NCI-H1436 treated with DMSO at 0.1 percent for 48 hours (cell line): Measurements from ENCODE around the gene TOMM70.

Experiments
- DNase-seq: peaks from one replicate; lab custom pipeline; 2025; lab: John Stamatoyannopoulos, UW

Gene TOMM70

DNA sequence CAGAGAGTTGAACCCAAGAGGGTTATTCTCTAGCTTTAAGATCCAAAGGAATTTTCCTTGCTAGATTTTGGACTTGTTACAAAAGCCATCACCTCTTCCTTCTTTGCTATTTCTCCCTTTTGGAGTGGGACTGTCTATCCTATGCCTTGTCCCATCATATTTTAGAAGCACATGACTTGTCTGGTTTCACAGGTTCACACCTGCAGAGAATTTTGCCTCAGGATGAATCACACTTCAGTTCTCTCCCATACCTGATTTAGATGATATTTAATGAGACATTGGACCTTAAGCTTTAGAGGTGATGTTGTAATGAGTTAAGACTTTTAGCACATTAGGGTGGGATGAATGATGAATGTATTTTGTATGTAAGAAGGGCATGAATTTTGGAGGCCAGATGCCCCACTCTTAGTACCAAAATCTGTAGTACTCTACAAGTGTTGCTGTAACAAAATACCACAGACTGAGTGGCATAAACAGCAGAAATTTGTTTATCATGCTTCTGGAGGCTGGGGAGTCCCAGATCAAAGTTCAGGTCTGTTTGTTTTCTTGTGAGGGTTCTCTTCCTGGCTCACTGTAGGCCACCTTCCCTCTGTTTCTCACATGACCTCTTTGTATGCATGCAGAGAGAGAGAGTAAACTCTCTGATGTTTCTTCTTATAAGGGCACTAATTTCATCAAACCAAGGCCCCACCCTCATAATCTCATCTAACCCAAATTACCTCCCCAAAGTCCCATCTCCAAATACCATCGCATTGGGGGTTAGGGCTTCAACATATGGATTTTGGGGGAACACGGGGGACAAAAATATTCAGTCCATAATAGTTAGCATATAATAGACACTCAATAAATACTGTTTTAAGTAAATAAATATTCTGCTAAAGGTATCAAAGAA lies 10.4 kb upstream of the TOMM70 start:
- no peak for DNase-seq

DNA sequence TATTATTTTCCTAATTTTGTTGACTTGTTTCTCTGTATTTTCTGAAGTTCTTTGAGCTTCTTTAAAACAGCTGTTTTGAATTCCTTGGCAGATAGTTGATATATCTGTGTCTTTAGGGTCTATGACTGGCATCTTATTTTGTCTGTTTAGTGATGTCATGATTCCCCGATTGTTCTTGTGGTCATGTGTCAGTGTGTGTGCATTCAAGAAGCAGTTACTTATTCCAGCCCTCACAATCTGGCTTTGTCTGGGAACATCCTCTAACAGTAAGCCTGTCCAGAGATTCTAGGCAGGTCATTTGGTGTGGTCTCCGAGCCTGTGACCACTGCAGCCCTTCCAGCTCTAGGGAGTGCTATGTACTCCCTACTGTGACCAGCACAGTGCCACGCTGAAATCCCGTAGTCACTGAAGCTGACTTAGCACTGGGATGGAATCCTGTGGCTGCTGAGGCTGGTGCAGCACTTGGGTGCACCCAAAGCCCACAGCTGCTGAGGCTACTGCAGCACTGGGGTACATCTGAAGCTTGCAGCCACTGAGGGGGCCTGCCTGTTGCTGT lies 7.2 kb upstream of the TOMM70 start:
- no peak for DNase-seq

DNA sequence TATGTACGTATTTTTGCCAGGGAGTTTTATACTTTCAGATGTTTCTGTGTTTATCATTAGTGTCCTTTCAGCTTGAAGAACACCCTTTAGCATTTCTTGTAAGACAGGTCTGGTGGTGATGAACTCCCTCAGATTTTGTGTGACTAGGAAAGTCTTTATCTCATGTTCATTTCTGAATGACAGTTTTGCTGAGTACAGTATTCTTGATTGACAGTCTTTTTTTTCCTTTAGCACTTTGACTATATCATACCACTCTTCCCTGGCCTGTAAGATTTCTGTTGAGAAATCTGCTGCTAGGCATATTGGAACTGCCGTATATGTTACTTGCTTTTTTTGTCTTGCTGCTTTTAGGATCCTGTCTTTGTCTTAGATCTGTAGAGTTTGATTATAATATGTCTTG lies 6.3 kb upstream of the TOMM70 start:
- no peak for DNase-seq

DNA sequence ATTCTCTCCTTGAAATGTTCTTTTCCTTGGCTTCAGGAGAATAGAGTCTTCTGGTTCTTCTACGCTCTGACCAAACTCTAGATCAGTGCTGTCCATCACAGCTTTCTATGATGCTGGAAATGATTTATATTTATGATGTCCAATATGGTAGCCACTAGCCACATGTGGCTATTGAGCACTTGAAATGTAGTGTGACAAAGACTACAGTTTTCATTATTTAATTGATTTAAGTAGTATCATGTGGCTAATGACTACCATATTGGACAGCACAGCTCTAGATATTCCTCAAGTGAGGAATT lies 3.3 kb upstream of the TOMM70 start:
- DNase-seq, result no peak

DNA sequence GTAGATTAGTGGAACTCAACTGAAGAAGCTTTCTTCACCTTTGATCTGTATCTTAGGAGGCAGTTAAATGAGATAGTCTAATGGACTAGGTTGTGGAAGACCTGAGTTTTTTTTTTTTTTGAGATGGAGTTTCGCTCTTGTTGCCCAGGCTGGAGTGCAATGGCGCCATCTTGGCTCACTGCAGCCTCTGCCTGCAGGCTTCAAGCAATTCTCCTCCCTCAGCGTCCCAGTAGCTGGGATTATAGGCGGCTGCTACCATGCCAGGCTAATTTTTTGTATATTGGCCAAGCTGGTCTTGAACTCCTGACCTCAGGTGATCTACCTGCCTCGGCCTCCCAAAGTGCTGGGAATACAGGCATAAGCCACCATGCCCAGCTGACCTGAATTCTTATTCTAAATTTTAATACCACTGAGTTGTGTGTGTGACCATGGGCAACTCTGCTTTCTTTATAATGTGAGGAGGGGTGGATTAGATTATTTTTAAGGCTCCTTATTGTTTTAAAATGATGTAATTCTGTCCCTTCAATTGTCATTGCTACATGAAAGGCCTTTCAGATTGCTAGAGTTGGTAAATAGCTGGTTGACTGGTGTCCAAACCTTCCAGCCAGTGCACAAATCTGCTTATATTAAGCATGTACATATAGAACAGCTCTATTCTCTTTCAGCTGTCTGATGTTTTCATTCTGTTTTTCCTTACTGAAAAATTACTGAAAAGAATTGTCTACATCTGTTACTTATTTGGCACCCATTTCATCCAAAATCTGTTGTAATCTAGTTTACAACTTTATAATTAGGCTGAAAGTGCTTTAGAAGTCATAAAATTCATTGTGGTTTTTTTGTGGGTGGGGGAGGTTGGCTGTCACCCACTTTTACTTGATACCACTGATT lies 2.7 kb upstream of the TOMM70 start:
- DNase-seq, result no peak

DNA sequence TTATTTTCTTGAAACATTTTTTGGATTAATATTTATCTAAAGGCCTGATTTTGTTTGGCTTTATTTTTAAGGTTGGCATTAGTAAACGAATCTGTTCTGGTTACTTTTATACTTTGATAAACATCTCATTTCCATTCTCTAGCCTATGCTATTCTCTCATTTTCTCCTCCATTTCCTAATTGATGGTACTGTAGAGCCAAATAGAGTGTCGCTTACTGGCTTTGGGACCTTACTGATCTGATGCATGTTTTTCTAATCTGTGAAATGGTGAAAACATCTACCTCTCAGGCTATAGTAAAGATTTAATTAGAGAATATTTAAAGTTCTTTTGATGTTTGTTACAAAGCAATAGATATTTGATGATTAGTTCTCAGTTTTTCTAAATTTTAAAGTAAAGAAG lies 2.0 kb upstream of the TOMM70 start:
- no peak for DNase-seq

DNA sequence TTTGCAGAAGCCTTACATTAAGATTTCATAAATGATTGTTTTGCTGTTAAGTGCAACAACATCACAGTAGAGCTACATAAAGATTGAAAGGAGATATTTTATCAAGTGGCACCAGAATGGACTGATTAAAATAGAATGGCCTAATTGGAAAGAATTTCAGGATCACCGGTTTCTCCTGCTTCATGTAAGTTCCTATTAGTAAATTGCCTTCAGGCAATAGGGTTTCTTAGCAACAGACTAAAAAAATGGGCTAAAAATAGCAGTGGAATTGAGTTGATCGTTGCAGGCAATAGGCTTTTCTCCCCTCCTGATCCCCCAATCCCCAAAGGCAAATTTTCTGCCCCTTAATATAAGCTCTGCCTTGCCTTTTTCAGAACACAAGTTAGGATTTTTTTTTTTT lies 1.4 kb upstream of the TOMM70 start:
- peak; percentile 27 for DNase-seq

DNA sequence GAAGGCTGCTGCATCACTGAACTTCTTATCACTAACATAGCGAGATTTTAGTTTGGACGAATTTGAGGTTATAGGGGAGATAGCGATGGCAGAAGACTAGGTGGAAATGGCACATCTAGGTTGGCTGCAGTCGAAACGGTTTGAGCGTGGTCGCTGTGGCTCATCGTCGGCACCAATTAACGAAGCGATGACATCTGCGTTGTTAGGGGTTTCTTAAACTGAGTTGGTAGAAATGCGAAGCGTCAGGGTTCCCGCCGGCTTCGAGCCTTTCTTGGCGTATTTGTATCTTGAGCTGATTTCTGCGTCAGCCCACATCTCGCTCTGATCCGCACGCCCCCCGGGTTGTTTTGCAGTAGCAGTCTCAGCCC lies 769 bp upstream of the TOMM70 start:
- no peak for DNase-seq

DNA sequence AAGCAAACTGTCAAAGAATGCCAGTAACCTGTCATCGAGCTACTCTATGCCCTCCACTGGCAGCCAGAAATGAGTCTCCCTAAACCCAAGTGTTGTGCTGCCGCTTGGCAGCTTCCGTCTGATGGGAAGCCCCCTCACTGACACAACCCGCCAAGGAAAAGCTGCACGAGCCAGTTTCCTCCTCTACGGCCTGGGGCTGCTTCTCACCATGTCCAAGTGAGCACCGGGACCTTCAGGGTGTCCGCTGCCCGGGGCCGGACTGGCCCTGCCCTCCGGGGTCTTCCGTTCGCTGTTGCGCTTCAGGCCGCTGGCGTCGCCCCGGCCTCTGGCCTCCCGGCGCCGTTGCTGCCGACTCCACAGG lies 490 bp downstream of the TOMM70 start:
- DNase-seq, result no peak

DNA sequence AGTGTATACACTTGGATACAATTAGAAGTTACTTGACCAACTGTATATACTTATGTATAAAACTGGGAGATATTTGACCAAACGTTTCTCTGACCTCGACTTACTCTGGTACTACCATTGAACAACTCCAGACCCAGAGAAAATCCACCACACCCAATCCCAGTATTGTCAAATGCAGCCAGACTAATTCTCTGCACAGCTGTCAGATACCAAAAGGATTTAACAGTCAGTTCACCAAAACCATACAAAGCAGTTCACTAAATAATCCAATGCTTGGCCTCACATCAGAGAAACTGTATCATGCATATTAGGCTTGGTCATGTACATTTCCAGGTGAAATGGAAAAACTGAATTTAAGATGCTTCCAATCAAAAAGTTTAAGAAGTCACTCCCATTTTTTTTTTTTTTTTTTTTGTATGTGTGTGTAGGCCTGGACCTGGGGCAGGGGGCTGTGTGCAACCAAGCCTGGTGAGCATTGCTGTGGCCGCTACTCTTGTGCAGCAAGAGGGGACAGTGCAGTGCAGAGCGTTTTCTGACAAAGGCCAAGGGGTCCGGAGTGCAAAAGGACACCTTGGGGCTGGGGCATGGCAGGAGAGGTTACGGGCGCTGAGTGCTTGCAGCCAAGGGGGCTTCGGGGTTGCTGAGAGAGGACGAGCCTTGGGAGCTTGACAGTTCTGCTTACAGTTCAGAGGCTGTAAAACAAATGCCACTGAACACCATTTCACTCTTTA lies 1.4 kb downstream of the TOMM70 start:
- no peak for DNase-seq

DNA sequence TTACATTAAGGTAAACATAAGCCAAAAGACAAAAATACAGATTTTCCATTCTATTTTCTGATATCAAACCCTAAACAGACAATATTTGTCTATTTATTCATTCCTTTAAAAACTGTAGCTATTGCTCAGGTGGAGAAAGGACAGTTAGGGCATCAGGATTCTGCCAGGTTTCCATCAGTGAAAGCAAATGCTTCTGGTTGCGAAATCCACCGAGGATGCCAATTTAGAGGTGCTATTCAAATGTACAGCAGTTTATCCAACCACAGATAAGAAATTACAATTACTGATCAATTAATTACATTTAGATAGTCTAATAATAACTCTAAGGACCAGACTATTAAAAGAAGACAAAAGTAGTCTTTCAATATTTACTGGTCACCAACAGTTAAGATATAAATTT lies 3.9 kb downstream of the TOMM70 start:
- no peak for DNase-seq

DNA sequence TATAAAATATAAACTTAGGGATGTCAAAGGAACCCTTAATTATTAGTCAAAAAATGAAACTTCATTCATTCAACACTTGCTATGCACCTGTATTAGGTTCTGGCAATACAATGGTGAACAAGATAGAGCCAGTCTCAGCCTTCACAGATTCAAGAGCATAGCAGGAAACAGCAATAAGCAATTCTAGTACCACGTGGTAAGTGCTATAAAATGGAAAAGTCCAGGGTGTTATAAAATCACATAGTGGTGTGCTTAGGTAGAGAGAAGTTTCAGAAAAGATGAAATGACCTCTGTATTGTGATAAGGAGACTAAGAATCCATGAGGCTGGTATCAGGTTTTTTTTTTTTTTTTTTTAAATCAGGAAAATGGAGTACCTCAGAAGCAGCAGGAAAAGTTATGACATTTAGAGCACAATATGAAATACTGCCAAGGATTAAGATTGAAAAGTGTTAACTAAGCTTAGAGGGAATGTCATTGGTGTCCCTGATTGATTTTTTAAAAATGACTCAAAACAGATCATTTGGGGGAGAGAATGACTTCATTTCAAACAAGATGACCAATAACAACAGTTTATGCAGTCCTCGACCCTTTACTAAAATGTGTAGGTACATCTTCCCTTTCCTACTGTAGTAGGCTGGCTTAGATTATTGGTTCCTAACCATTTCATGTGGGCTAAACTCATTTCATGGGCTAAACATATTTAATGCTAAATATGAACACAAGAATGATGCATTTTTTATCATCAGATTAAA lies 5.0 kb downstream of the TOMM70 start:
- no peak for DNase-seq

DNA sequence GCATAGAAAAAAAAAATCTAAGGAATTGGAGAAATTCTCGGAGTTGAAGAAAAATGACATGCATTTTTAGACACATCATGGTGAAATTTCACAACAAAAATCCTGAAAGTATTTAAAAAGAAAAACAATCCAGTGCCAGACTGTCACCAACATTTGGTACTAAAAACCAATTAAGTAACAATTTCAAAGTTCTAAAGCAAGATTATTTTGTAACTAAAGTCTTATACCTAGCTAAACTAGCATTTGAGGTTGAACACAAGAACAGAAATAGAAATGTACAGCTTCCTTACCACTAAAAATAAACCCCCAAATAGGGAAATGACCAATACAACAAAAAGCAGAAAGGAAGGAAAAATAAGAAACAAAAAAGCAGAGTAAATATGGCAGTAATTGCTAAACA lies 11.9 kb downstream of the TOMM70 start:
- DNase-seq, result no peak

DNA sequence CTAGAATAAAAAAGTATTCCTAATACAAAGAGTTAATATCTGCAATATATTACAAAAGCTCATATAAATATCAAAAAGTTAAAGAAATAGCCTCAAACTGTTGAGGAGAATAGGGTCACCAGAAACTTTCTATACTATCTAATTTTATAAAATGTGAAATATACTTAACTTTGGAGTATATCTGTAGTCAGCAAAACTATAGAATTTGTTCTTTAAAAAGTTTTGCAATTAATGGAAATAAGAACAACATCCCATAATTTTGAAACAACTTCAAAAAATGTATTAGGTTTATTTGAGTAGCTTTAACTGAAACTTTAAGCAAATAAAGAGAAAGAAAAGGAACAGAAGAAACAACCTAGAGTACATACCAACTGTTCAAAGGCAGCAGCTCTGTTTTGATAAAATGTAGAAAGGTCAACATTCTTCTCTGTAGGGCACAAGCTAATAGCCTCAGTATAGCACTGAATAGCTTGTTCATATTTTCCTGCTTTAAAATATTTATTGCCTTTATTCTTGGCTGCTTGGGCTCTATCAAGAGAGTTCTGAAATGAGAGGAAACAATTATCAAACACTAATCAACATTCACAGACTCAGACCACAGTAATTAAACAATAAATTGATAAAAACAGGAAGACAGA lies 14.3 kb downstream of the TOMM70 start:
- DNase-seq, result no peak

DNA sequence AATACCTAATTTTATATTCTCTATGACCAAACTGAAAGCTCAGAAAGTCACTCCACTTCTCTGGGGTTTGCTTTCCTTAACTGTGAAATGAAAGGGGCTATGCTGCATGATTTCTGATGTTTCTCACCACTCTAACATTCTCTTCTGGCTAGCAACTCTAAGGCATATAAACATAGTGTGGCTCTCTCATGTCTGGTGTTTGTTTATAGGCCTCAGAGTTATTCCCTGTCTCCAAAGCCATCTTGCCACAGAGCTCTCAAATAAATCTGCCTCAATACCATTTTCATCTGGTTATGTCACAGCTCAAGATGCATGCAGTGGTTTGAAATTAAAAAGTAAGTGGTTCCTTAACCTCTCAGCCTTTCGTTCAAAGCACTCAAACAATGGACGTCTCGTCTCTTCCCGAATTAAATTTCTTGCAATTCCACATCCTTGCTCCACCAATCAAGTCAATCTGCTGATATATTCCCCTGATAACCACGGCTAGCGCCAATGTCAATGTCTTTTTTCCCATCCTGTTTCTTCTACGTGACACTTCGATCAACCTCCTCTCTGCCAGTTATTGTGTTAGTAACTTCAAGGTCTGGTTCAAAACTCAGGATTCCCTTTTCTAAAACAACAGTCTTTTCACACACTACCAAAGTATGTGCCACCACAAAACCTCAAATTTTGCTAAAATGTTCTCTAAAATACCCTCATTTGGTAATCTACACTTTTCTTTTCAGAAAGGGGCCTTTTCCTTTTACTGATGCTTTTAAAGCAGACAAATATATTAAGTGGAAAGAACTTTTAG lies 16.0 kb downstream of the TOMM70 start:
- no peak for DNase-seq

DNA sequence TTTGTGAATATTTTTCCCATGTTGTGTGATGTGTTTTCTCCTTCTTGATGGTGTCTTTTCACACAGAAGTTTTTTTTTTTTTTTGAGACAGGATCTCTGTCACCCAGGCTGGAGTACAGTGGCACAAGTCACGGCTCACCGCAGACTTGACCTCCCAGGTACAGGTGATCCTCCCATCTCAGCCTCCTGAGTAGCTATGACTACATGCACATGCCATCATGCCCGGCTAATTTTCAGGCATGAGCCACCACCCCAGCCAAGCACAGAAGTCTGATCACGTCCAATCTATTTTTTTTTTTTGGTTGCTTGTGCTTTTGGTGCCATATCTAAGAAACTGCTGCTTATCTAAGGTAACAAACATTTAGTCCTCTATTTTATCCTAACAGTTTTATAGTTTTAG lies 24.6 kb downstream of the TOMM70 start:
- DNase-seq, result no peak

DNA sequence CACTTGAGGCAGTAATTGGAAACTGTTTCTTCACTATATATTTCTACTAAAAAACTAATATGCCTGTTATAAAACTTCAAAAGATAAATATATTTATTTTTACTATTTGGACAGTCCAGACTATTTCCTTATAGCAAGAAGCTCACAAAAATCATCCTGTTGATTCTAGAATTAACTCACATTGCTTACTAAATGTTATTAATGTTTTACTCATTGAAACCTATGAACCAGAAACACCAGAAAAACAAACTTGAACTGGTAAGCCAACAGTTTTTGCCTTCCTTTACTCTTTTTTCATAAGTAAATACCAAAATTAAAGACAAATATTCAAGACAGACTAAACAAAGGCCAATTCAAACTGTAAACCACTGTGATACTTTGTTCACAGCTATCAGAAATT lies 26.4 kb downstream of the TOMM70 start:
- no peak for DNase-seq

DNA sequence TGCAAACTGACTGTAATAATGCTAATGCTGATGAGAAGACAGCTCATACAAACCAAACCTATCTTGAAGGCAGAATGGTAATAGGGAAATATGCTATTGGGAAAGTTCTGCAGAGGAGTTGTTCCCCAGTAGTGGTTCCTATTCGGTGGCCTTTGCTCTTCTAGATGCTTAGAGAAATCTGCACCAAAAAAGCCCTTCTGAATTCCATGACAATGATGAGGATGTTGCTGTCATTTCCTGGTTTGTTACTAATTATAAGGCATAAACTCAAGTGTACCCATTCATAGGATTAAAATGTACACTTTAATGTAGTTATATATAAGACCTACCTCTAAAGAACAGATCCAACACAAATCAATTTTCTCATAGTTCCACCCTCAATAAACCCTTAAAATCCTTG lies 30.1 kb downstream of the TOMM70 start:
- DNase-seq, result no peak

DNA sequence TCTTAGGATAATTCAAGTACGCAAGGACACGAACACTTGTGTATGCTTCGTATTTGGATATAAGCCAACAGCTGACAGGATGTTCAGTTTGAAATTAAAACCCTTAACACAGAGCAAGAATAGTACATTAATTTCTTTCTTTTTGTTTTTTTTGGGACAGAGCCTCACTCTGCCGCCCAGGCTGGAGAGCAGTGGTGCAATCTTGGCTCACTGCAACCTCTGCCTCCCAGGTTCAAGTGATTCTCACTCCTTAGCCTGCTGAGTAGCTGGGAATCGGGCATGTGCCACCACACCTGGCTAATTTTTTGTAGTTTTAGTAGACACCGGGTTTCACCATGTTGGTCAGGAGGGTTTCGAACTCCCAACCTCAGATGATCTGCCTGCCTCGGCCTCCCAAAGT lies 32.4 kb downstream of the TOMM70 start:
- DNase-seq, result no peak

DNA sequence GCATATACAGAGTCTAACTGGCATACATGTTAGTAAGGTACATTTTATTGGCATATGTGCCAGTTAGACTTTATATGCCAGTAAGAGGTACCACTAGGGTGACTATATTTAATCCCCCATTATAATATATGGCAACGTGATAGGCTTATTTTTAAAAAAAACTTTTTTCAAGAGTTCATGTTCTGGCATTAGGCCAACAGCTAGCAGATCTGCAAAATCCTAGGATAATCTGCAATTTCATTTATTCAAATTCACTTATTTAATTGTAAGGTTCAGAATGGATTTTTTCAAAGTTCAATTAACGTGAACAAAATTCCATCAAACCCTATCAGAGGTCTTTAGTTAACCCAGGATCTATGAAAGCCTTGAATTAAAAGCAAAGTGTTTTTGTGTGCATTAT lies 34.5 kb downstream of the TOMM70 start:
- DNase-seq, result no peak

DNA sequence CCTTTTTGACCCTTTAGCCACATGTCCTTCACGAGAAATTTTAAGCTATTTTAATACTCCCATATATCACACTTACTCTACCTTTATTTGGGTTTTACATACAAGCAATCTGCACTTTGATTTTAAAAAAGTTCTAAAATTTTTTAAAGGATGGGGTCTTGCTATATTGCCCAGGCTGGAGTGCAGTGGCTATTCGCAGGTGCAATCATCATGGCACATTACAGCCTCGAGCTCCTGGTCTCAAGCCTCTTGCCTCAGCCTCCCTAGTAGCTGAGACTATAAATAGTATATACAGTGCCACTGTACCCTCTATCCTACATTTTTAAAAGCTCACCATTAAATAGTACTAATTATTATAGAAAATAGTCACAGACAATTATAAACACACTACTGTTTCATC lies 36.5 kb downstream of the TOMM70 start:
- DNase-seq, result no peak
